GM20000 (cell line): ENCODE results near the gene EPHX1.

Experiments used
- DNase-seq: peaks from one replicate; pipeline ENCODE4 v3.0.0; 2012; ENCODE audit warnings: low spot score
- TF ChIP-seq, protein P1 (sequence below): IDR thresholded peaks from 2 replicates; pipeline ENCODE4 v1.5.1; 2012; ENCODE audit warnings: mild to moderate bottlenecking, control low read depth; ENCODE audit errors: extremely low read depth, missing control alignments

Gene EPHX1

DNA sequence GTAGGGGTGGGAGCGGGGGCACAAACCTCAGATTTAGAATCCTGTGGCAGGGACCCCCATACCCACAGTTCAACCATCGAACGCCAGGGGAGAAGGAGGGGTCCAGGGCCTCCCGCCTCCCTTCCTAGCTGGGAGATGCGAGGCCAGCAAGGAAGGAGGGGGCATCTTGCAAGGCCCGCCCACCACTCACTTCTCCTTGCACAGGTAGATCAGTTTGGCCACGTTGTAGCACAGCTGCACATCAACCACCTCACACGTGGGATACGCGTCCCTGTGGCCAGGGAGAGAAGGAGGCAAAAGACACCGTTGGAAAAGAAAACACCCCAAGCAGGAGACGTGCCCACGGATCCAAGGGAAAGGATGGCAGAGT, 52.6 kb downstream of the EPHX1 start:
- no peak for DNase-seq
- TF ChIP-seq, protein P1, sequence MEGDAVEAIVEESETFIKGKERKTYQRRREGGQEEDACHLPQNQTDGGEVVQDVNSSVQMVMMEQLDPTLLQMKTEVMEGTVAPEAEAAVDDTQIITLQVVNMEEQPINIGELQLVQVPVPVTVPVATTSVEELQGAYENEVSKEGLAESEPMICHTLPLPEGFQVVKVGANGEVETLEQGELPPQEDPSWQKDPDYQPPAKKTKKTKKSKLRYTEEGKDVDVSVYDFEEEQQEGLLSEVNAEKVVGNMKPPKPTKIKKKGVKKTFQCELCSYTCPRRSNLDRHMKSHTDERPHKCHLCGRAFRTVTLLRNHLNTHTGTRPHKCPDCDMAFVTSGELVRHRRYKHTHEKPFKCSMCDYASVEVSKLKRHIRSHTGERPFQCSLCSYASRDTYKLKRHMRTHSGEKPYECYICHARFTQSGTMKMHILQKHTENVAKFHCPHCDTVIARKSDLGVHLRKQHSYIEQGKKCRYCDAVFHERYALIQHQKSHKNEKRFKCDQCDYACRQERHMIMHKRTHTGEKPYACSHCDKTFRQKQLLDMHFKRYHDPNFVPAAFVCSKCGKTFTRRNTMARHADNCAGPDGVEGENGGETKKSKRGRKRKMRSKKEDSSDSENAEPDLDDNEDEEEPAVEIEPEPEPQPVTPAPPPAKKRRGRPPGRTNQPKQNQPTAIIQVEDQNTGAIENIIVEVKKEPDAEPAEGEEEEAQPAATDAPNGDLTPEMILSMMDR = no peak

DNA sequence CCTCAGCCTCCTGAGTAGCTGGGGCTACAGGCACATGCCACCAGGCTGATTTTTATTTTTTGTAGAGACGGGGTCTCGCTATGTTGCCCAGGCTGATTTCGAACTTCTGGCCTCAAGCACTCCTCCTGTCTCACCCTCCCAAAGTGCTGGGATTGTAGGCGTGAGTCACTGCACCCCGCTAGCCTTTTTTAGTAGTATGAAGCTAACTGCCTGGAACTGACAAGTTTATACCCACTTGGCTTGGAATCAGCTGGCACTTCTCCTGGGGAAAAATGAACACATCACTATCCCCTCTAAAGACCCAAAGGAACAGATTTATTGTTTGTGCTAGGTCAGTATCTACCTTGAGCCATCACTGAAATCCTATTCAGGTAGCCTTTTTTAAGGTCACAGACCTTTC, 53.2 kb downstream of the EPHX1 start:
- no peak for DNase-seq
- TF ChIP-seq, protein P1 = no peak

DNA sequence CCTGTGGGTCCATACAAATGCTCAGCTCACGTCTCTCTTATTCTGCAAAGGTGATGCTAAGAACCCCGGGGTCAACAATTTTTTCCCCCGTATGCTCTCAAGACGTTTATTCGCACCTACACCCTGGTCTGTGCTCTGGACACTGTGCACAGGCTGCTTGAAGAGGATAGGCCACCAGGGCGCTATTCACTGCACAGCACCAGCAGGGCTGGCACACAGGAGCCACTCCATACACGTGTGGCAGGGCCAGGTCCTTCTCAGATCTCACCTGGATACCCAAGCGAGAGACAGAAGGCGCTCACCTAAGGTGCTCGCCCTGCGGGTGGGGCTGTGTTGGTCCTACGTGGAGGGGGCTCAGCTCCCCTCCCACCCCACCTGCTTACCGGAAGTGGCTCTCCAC, 55.6 kb downstream of the EPHX1 start:
- DNase-seq = no peak
- TF ChIP-seq, protein P1 = no peak

DNA sequence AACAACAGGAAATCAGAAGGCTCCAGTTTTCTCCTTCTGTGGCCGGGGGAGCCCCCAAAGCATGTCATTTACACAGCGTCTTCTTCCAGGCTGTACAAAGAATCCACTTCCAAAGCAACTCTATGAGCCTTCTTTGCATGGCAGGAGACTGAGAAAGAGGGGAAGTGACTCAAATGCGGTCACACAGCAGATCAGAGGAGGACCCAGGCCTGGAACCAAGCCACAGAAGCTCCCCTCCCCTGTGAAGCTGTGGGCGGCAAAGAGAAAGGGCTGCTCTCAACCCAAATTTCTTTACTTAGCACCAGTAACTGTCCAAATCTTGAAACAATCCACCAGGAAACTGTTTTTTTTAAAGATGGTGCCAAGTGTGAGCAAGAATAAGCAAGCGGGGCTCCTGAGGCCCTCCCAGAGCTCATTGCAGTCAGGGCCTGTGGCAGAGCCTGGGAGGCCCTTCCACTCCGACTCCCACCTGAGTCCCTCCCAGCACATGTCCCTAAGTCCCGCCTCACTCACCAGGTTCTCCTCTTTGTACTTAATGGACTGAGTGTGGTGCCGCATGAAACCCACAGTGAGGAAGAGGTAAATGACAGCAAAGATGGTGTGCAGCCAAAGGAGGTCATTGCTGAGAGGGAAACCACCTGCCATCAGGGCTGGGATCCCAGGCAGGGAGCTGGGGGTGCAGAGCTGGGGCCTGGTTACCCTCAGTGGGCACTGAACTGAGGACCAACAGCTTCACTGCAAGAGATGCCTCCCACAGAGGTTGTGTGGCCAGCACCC, 56.3 kb downstream of the EPHX1 start:
- DNase-seq = peak; percentile 43
- TF ChIP-seq, protein P1 = no peak

DNA sequence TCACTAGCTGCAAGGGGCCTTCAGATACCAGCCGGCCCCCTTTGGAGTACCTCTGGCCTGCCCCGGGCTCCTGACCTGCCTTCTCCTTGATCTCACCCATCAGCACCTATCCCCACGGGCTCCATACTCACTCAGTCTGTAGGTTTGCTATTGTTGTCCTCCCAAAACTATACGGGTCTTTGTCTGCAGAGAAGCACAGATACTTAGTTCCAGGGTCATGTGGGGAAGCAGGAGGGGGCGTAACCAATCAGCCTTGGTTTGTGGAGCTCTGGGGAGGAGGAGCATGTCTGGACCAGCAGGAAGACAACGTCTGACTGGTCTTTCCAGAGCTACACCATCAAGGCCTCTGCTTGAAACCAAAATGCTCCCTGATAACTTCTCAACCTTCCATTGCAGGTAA, 57.1 kb downstream of the EPHX1 start:
- no peak for DNase-seq
- TF ChIP-seq, protein P1 = no peak

DNA sequence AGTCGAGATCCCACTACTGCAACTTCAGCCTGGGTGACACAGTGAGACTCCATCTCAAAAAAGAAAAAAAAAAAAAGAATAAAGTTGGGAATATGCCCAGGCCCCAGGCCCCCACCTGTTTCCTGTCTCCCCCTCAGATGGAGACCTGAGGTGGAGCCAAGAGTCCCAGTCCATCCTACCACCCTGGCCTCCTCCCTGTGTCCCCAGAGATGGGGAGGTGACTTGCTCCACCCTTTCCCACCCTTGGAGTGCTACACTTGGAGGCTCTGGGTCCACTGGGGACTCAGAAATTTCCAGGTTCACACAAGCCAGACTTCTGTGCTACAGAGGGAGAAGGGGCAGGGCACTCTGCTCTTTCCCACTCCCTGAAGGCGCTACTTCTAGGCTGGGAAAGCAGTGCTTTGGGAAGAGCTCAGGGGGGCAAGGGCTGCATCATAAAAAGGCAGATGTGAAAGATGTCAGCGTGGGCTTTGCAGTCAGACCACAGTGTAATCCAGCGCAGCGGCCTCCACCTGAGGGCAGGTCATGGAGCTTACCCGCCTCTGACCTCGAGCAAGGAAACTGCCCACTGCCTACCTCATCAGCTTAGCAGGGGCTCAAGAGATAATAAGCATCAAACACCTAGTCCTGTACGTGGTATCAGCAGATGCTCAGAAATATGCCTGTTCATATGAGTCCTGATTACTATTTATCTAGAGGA, 58.9 kb downstream of the EPHX1 start:
- DNase-seq = no peak

DNA sequence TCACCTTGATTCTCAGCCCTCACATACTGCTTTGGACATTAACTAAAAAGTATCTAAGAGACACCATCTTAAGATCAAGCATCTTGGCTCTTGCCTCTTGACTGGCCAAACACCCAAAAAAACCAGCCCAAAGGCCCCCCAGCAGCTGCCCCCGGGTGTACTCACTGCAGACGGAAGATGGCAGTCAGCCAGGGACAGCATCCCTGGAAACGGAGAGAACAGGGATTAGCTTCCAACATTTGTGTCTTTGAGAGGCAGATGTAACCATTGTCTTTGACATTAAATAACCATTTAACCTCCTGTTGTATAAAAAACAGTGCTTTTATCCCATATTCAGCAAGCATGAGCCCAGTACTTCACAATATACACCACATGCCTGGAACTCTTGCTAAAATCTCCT, 61.0 kb downstream of the EPHX1 start:
- TF ChIP-seq, protein P1 = no peak
- no peak for DNase-seq

More for the DNA sequence above, 58.9 kb downstream of the EPHX1 start:
- TF ChIP-seq, protein P1 = no peak
